HG03521 (cell line): Measurements from ENCODE around the gene PDE6G.

Experiments
- ATAC-seq: cut with Tn5 transposase; IDR thresholded peaks from one replicate; pipeline ENCODE4 v1.9.1; 2021; ENCODE audit warnings: mild to moderate bottlenecking, moderate library complexity; ENCODE audit not compliant: unreplicated experiment

PDE6G gene

DNA sequence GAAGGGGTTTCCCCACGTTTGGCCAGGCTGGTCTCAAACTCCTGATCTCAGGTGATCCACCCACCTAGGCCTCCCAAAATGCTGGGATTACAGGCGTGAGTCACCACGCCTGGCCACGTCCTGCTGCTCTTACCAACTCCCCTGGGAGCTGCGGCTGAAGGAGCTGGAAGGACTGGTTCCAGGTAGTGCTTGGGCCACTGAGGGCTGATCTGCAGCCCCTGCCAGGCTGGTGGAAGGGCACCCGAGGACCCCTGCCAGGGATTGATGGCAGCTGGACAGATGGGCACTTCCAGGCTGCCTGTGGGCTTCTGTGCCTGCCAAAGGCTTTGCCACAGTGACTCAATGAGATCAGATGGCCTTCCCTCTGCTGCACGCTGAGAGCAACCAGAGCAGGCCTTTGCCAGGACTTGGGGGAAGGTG is 7.7 kb upstream of the PDE6G start:
- no peak for ATAC-seq

DNA sequence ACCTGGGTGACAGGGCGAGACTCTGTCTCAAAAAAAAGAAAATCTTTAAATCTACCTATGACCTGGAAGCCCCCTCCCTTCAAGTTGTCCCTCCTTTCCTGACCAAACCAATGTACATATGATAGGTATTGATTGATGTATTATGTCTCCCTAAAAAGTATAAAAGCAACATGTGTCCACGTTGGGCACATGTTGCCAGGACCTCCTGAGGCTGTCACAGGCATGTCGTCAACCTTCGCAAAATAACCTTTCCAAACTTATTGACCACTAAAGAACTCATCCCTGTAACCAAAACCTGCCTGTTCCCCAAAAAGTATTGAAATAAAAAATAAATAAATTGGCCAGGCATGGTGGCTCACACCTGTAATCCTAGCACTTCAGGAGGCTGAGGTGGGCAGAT is 5.7 kb upstream of the PDE6G start:
- no peak for ATAC-seq

DNA sequence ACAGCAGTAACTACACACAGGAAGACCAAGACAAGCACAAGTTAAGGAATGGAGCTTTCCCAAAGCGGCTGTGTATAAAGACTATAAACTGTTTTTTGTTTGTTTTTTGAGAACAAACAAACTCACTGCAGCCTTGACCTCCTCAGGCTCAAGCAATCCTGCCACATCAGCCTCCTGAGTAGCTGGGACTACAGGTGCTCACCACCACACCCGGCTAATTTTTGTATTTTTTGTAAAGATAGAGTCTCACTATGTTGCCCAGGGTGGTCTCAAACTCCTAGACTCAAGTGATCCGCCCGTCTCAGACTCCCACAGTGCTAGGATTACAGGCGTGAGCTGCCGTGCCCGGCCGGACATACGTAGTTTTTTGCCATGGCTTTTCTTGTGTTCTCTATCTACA is 4.1 kb upstream of the PDE6G start:
- ATAC-seq = no peak

DNA sequence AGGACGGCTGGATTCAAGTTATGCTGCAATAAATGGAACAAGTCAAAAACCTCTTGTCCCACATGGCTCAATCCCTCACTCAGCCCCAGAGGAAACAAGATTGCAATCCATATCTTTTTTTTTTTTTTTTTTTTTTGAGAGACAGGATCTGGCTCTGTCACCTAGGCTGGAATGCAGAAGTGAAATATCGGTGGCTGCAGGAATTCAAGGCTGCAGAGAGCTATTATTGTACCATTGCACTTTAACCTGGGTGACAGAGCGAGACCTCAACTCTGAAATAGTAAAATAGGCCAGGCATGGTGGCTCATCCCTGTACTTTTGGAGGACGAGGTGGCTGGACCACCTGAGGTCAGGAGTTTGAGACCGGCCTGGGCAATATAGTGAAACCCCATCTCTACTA is 2.7 kb upstream of the PDE6G start:
- ATAC-seq = no peak

DNA sequence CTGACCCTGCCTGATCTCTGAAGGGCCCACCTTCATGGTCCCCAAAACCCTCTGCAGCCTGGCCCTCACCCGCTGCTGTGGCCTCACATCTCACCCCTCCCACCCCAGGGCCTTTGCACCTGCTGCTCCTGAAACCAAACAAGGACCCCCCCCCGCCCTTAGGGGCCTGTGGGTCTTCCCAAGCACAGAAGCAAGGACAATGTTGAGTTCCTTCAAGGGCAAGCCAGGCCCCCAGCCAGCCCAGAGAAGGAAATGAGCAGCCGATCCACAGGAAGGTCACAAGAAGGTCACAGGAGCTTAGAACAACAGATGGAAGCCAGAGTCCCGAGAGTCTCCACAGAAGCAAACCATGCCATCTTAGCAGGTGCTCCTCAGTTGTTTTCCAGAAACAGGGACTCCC is 493 bp upstream of the PDE6G start:
- no peak for ATAC-seq

DNA sequence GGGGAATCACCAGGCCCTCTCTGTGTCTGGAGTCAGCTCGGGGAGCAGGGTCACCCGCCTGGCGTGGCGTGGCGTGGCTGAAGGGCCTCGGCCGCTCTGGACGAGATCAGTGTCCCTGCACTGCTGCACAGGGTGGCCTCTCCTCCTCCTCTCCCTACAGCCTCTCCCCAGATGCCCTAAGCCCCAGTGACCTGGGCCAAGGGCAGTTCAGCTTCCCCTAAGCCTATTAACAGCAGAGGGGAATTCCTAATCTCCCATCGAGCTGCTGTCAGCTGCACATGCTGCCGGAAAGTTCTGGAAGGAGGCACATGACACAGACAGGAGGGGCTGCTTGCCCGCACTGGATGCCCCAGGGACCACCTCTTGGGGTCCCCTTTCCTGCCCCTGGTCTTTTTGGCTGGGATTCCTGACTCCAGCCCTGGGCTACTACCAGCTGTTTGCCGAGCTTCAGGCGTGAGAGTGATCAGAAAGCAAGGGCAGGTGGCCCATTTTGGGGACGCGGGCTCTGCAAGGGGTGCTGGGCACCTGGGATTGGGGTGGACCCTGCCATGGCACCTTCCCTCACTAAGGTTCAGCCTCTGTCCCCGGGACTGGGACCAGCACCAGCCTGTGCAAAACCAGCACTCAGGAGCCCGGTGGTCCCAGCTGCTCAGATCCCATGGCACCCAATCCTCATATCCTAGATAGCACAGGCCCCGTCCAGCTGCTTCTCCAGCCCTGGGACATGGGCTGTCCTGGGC is 794 bp downstream of the PDE6G start:
- no peak for ATAC-seq

DNA sequence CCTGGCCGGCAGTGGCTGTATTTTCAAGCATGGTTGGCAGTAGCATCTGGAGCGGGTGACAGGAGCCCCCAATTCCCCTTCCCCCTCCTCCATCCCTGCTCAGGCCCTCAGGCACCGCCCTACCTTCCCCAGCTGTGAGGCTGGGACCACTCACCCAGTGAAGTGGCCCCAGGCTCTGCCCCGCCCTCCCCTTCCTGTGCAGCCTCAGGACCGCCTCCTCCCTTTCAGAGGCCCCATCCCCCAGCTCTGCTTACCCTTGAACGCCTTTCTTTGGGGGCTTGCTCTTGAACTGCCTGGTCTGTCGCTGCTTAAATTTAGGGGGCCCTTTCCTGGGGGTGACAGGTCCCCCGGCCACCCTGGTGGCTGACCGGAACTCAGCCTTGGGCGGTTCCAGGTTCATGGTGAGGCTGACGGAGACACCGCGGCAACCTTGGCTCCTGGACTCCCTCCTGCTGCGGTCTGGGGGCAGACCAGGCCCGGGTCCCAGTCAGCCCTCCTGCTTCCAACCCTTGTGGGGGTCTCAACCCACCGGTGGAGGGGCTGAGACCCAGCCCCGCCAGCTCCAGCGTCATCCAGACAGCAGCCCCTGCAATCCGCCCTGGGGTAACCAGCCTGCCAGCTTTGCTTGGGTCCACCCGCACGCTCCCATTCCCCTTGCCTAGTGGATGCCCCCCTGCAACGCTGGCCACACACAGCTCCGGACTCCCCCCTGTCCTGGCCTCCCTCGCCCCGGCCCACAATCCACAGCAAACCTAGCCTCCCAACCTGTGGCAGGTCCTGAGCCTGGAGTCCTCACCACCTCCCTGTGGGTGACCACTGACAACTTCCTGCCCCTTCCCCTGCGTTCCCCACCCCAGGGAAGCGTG is 3.2 kb downstream of the PDE6G start:
- ATAC-seq = no peak

DNA sequence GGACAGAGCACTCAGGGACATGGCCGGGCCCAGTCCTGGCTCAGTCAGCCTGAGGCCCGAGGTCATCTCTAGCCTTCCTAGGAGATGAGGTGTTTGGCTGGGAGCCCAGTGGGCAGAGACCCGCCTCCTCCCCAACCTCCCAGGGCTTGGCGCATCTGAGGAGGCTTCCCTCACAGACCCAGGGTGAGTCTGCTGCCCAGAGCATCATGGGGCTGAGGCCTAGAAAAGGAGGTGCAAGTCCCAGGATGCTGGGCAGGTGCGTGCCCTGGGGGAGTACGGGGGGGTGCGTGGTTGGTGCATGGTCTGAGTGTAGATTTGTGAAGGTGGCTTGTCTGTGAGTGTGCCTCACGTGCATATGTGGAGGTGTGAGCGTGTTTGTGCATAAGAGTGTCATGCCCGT is 4.7 kb downstream of the PDE6G start:
- no peak for ATAC-seq

DNA sequence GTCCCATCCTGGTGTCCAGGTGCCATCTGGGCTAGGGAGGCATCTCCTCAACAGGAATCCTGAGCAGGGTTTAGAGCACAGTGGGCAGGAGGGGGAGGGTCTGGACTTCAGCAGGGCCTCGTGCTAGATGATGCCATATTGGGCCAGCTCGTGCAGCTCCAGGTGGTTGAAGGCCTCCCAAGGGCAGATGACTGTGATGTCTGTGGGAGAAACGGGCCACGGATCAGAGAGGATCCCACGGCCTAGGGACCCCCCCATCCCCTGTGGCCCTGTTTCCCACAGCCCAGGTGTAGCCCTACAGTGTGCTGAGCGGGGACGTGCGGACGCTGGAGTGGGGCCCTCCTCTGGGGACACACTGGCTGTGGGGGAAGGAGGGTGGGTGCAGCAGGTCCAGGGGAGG is 5.4 kb downstream of the PDE6G start:
- no peak for ATAC-seq

DNA sequence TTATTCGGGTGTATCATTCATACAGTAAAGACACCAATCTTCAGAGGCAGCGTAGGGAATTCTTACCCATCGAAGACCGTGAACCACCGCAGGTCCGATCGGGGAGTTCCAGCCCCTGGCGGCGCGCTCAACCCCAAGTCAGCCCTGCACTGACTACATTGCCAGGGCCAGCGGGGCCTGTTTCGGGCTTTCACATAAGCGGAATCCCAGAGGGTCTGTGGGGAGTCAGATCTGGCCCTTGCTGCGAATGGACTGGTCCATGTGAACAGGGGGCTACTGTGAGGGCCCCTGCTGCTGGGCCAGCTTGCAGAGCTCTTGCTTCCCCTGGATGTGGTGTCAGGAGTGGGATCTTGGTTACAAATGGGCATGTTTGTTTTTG is 7.6 kb downstream of the PDE6G start:
- no peak for ATAC-seq

DNA sequence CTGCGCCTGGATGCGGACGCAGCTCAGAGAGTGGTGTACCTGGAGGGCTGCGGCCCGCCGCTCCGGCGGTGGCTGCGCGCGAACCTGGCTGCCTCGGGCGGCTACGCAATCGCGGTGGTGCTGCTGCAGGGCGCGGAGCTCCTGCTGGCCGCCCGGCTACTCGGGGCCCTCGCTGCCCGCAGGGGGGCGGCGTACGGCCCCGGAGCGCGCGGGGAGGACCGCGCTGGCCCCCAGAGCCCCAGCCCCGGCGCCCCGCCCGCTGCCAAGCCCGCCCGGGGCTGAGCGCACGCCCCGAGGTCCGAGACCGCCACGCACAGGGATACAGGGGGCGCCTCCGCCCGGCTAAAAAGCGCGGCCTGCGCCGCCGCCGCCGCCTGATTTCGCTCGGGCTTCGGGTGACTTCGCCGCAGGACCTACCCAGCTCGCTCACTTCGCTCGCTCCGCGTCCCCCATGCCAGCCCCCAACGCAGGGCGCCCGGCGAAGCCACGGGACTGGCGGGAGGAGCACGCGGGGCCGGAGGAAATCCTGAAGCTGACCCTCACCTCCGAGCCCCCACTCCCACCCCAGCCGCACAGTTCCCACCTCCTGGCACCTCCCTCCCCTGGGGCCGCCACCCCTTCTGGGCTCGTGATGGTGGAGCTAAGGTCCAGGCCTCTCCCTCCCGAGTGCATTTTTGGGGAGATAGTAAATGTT is 8.2 kb downstream of the PDE6G start:
- ATAC-seq = no peak

DNA sequence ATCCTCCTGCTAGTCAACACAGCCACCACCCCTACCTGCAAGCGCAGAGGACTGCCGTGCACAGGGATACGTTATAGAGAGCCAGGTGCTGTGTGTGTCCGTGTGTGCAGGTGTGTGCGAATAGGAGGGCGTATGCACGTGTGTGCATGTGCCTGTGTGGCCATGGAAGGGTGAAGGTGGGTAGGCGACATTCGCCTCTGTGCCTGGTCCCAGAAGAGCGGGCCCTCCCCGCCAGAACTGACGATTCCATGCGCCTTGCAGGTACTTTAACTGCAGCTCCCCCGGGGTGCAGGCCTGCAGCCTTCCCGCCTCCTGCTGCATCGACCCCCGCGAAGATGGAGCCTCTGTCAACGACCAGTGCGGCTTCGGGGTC is 8.7 kb downstream of the PDE6G start:
- no peak for ATAC-seq

DNA sequence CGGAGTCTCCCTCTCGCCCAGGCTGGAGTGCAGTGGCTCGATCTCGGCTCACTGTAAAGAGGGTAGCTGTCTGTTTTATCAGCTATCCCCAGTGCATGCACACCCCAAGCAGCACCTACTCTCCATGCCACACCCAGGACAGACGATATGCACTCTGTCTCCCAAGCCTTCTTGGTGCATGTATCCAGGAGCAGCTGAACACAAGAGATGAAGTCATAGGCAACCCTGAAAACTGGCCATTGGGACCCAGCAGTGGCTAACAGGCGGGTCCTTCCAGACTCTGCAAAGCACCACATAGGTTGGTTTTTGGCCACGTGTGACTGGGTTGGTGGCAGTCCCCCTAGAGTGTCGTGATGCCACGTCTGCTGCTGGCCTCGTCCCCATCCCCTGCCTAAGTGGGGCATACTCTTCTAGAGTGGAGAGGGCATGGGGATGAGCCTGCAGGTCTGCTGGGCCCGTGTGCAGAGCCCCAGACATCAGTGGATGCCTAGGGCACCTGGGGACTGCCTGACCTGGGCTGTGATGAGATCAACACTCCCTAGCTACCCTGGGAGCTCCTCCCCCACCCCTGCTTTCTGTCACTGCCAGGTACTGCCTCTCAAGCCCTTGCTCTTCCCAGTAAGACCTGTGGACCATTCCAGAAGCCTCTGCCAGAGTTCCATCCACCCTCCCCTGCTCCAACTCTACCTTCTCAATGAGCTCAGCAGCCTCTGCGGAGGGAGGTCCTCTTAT is 9.3 kb downstream of the PDE6G start:
- no peak for ATAC-seq

DNA sequence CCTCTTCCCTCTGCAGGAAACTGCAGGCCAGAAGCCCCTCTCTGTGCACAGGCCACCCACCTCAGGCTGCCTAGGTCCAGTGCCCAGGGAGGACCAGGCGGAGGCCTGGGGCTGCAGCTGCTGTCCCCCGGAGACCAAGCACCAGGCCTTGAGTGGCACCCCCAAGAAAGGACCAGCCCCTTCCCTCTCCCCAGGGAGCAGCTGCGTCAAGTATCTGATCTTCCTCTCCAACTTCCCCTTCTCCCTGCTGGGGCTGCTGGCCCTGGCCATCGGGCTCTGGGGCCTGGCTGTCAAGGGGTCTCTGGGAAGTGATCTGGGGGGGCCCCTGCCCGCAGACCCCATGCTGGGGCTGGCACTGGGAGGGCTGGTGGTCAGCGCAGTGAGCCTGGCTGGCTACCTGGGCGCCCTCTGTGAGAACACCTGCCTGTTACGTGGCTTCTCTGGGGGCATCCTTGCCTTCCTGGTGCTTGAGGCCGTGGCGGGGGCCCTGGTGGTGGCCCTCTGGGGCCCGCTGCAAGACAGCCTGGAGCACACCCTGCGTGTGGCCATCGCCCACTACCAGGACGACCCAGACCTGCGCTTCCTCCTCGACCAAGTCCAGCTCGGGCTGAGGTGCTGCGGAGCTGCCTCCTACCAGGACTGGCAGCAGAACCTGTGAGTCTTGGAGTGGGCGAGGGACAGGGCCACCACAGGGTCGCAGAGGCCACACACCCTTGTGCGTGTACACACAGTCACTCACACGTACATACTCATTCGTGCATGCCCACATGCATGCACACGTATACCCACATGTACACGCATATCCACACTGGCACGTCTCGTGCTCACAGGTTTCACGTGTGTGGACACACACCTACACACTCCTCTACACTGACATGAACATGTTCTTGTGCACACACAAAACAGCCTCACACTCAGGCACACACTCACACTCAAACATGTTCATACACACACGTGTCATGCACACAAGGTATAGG is 11.1 kb downstream of the PDE6G start:
- no peak for ATAC-seq

DNA sequence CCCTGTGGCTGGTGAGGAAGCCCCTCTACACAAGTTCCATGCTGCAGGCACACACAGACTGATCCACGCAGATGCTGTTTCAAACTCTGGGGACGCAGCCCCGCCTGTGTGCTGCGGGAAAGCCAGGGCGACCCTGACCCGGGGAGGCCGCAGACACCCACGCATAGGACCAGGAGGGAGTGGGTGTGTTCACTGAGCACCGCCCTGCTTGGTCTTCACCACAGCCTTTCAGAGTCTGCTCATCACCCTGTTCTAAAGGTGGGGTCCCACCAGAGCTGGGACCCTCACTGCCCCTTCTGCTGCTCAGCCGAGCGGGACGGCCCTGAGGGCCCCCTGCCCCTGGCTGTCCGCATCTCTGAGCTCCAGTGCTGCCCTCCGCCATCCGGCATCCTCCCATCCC is 11.8 kb downstream of the PDE6G start:
- ATAC-seq = no peak

DNA sequence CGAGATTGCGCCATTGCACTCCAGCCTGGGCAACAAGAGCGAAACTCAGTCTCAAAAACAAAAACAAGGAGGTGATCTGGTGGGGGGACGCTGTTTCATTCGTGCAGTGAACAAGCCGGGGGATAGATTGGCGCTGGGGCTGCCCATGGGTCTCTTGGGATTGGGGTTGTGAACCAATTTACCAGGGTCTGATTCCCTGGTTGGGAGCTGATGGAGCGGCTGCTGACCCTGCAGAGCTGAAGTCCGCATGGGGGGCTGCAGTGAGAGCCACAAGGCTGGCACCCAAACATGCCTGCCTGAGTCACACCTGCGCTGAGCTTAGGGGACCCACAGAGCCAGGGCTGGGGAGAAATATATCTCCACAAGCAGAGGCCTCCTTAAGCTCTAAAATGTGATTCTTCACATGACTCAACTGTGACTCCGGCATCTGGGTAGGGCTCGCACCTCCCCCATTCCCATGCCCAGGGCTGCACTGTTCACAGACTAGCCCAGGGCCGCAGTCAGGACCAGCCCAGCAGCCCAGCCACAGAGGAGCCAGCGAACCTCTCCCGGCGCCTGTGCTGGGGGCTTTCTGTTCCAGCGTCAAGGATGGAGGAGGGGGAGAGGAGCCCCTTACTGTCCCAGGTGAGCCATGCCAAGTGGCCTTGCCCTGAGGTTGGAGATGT is 14.4 kb downstream of the PDE6G start:
- ATAC-seq = no peak

DNA sequence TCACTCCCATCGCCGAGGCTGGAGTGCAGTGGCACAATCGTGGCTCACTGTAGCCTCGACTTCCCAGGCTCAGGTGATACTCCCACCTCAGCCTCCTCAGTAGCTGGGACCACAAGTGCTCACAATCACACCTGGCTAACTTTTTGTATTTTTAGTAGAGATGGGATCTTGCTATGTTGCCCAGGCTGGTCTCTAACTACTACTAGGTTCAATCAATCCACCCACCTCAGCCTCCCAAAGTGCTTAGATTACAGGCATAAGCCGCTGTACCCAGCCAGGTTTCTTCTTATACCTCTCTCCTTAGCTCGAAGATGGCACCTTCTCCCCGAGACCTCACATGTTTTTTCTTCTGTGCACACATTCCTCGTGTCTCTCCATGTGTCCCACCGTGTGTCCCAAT is 16.3 kb downstream of the PDE6G start:
- ATAC-seq = no peak

DNA sequence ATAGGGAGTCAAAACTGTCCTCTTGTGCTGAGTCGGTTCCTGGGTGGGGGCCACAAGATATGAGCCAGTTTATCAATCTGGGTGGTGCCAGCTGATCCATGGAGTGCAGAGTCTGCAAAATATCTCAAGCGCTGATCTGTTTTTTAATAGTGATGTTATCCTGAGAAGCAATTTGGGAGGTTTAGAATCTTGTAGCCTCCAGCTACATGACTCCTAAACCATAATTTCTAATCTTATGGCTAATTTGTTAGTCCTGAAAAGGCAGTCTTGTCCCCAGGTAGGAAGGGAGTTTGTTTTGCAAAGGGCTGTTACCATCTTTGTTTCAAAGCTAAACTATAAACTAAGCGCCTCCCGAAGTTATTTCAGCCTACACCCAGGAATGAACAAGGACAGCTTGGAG is 17.7 kb downstream of the PDE6G start:
- ATAC-seq = no peak

DNA sequence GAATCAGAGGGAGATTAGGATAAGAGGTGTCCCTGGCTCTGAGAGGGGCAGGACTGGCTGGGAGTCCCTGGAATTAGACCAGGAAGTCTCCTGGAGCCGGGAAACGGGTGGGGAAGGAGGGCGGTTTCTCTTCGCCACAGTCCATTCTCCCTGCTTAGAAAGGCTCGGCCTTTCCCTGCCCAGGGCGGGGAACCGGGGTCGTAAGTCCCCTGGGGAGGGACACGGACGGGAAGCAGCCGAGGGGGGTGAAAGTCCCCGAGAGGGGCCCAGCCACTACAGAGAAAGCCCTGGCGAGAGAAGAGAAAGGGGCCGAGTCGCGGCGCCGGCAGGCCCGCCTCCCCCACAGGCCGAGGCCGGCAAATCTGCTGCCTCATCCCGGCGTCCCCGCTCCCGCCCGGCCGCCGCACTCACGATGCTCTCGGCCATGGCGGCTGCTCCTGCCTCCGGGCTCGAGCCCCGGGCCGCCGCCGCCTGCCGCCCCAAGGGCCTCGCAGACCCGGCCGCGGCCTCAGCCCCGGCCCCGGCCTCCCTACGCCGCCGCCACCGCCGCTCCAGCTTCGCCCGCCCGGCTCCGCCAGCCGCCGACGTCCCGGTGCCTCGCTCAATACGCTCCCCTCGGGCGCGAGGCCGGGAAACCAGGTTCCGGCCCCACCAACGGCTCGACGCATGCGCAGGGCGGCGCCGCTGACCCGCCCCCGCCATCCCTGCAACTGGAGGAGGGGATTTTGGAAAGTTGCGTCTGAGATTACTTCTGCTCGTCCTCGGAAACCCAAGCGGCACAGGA is 19.6 kb downstream of the PDE6G start, which contains the start of the genes NPLOC4 and TSPAN10:
Gene NPLOC4 (minus strand): TSS at position 608 of the 784 bp plus-strand sequence. CDS start 182 bp downstream, at position 426.
Gene TSPAN10 (plus strand): TSS at position 692 of the 784 bp plus-strand sequence. CDS start 5,217 bp downstream, outside the sequence.
- ATAC-seq = peak; percentile 93
